ENCODE measurements around the gene CX3CR1.

- no peak for TF ChIP-seq POLR2AphosphoS5 (IDR thresholded peaks at IDR 0.05; ENCODE audit: low read depth, low read length)
- no peak for TF ChIP-seq CTCF (IDR thresholded peaks at IDR 0.05)
- no peak for TF ChIP-seq REST (IDR thresholded peaks at IDR 0.05; ENCODE audit: insufficient read depth in 1 of 2, low read depth in 2 of 2, low read length in 1 of 2)
- no peak for TF ChIP-seq TCF7L2 (IDR thresholded peaks at IDR 0.05; ENCODE audit: low read depth, low read length)
These were observed 8.4 kb downstream of the CX3CR1 start for GRCh38 chr3:39271363-39271914.

Measured in Panc1 (cell line).